Activated naive CD4-positive, alpha-beta T cell treated with anti-CD3 and anti-CD28 coated beads for 36 hours (primary cell): Measurements from ENCODE around the gene TMEM252. TPM values are rescaled to one million over a fixed set of nuclear protein-coding genes. Genes with fewer than 3 reads are reported as not detected.

Source experiments
- CTCF ChIA-PET: fragments of 350-600 bp; sonication (Branson Sonifier 250); formaldehyde crosslinking; loops from one replicate; lab custom pipeline; 2021; ENCODE audit warnings: antibody characterized with exemption; lab: Charles Lee
- DNase-seq: peaks from one replicate; pipeline ENCODE4 v3.0.0-alpha.2; 2020
- H3K27ac Mint-ChIP-seq: one replicate; pipeline ENCODE4 v1.8.0; 2021; ENCODE audit warnings: mild to moderate bottlenecking, mixed read lengths
- H3K27me3 Mint-ChIP-seq: one replicate; pipeline ENCODE4 v1.8.0; 2021; ENCODE audit warnings: low read depth, mixed read lengths
- H3K36me3 Mint-ChIP-seq: one replicate; pipeline ENCODE4 v1.8.0; 2021; ENCODE audit warnings: low read depth, mixed read lengths
- H3K4me1 Mint-ChIP-seq: one replicate; pipeline ENCODE4 v1.8.0; 2021; ENCODE audit warnings: low read depth, mixed read lengths
- H3K4me3 Mint-ChIP-seq: one replicate; pipeline ENCODE4 v1.8.0; 2021; ENCODE audit warnings: mild to moderate bottlenecking, moderate library complexity, mixed read lengths
- H3K9me3 Mint-ChIP-seq: one replicate; pipeline ENCODE4 v1.8.0; 2021; ENCODE audit warnings: mixed read lengths
- intact Hi-C: fragments of 100-400 bp; cut with micrococcal nuclease; formaldehyde crosslinking; loops from one replicate; pipeline ENCODE4 v1.15.1; 2023
- total RNA-seq, 2 experiments: library from RNA; stranded (reverse); gene quantifications; one replicate each; pipeline ENCODE4 v1.2.3, GENCODE V29; 2021

Gene TMEM252
- total RNA-seq, 2 experiments from 2014 or later: not detected

DNA sequence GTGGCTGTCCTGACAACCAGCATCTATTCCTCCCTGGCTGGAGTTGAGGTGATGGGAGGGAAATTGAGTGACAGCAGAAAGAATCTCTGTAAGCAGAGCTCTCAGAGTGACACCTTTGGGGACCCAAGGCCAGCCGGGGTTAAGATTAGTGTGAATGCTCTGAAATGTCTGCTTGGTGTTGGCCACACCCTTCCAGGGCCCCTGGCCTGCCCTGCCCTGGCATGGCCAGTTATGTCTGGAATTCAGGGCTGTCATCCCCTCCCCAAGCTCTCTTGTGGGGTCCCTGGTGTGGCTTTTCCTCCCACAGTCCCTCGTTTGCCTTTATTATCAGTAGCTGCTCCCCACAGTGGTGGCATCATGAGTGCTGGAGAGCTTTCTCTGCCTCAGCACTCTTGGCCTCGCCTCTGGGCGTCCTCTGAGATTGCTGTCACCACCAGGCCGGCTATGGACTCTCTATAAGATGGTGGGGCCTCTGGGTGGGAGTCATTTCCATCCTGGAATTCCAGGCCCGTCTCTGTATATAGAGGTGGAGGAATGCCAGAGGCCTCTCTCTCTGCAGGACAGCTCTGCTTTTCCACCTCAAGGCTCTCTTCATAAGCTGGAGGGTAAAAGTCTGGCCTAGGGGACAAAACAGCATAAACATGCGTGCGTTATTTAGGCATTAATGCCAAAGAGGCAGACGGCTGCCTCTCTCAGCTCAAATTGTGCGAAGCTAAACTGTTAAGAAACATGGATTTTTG is 3.6 kb downstream of the TMEM252 start:
- H3K27ac Mint-ChIP-seq: no peak overlapping the region
- no peaks in the 10 kb centered on the region for H3K4me1 Mint-ChIP-seq
- no peak for DNase-seq
- intact Hi-C loops: no loop called here
- no peak overlapping the region for H3K4me3 Mint-ChIP-seq
- H3K36me3 Mint-ChIP-seq: no peaks in the 10 kb centered on the region
- peaks cover 8% of the 10 kb centered on the region for H3K27me3 Mint-ChIP-seq
- CTCF ChIA-PET: no interaction called here
- H3K9me3 Mint-ChIP-seq: no peaks in the 10 kb centered on the region

DNA sequence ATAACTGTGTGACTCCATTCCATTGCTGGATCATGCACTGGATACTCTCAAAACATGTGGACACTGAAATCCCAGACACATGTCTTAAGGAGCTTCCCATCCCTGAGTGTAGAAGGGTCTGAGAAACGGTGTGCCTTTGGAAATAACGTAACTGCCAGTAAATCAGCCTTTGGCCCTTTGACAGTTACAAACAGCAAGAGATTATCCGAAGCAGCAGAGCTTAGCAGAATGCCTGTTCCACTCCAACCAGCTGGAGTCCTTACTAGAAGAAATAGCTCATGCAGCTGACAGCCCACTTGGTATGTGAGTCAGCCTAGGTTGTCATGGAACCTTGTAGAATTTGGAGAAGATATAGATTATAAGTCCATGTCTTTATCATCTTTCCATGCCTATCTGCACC is 7.0 kb downstream of the TMEM252 start:
- DNase-seq: no peak
- no peaks in the 10 kb centered on the region for H3K4me1 Mint-ChIP-seq
- CTCF ChIA-PET: no interaction called here
- peaks cover 12% of the 10 kb centered on the region for H3K27me3 Mint-ChIP-seq
- intact Hi-C loops: no loop called here
- no peak overlapping the region for H3K4me3 Mint-ChIP-seq
- no peak overlapping the region for H3K27ac Mint-ChIP-seq
- no peaks in the 10 kb centered on the region for H3K36me3 Mint-ChIP-seq
- no peaks in the 10 kb centered on the region for H3K9me3 Mint-ChIP-seq

GRCh38 chr9:68532131-68532530 is 8.6 kb downstream of the TMEM252 start:
- no peak for DNase-seq
- CTCF ChIA-PET: no interaction called here
- intact Hi-C loops: no loop called here
- no peaks in the 10 kb centered on the region for H3K4me1 Mint-ChIP-seq
- H3K27ac Mint-ChIP-seq: no peak overlapping the region
- no peaks in the 10 kb centered on the region for H3K36me3 Mint-ChIP-seq
- no peaks in the 10 kb centered on the region for H3K9me3 Mint-ChIP-seq
- no peak overlapping the region for H3K4me3 Mint-ChIP-seq
- peaks cover 10% of the 10 kb centered on the region for H3K27me3 Mint-ChIP-seq

DNA sequence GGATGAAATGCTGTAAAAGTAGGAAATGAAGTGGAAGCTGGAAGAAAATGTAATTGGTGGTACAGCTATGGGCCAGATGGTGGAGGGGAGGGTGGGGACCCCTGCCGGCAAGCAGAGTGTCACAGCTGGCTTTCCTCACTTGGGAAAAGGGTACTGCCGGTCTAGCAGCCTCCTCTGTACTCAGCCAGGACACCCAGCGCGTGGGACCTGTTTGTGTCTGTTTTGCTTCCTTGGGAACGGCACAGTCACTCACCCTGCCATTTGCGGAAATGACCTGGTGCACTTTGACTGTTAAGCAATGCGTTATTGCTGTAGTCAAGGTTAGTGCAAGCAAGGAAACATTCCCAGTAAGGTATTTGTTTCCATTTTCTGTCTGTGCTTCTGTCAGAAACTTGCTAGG is 10.1 kb downstream of the TMEM252 start:
- intact Hi-C loops: no loop called here
- H3K36me3 Mint-ChIP-seq: no peaks in the 10 kb centered on the region
- no peak for DNase-seq
- H3K4me1 Mint-ChIP-seq: no peaks in the 10 kb centered on the region
- H3K4me3 Mint-ChIP-seq: no peak overlapping the region
- no peak overlapping the region for H3K27ac Mint-ChIP-seq
- CTCF ChIA-PET: interaction anchor here (0.8 kb wide), 1 partner anchor 24 kb away, joined by 7 read pairs; no protein-coding TSS in a partner anchor
- no peaks in the 10 kb centered on the region for H3K9me3 Mint-ChIP-seq
- peaks cover 10% of the 10 kb centered on the region for H3K27me3 Mint-ChIP-seq

DNA sequence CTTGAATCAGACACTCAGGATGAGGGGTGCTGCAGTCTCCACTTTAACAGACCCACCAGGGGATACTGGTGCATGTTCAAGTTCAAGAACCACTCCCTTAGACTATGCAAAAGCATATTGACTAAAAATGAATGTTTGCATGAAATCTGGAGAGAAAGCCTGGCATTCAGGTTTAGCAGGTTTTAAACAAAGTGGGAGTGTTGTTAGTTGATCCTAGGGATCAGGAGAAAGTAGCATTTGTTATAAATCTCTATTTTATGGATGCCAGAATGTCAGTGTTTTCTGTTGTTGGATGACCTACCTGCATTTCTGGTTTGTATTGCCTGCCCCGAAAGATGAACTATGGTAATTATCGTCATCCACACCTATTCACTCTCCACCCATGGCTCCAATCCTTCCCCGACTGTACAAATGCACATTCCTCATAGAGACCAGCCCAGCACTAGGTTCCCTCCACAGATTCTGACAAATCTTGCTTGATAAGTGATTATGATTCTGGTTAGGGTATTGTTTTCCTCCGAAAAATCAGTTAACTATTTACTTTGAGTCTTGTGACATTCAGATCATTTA is 17.2 kb downstream of the TMEM252 start:
- Mint-ChIP-seq H3K27ac (no peak overlapping the region), H3K4me1 (no peaks in the 10 kb centered on the region), H3K36me3 (no peaks in the 10 kb centered on the region), H3K9me3 (no peaks in the 10 kb centered on the region), H3K4me3 (no peak overlapping the region), H3K27me3 (peaks cover 13% of the 10 kb centered on the region)
- intact Hi-C loops: no loop called here
- CTCF ChIA-PET: no interaction called here
- no peak for DNase-seq

DNA sequence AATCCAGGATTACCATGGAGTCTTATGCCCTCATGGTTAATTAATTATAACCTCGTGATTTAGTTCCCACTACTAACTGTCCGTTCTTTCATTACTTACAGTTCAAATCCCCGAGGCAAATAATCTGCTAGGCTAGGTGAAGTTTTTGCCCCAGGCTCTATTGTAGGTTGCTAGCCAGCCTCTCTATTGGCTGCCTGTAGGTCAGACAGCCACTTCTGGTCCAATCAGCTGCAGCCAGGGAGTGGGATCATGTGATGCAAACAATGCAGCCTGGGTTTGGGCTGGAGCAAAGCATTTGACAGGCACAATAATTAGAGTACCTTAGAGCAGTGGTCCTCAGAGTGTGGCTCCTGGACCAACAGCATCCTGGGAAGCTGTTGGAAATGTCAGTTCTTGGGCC is 17.7 kb downstream of the TMEM252 start:
- Mint-ChIP-seq H3K27me3 (peaks cover 15% of the 10 kb centered on the region), H3K27ac (no peak overlapping the region), H3K9me3 (peaks cover 3% of the 10 kb centered on the region), H3K4me3 (no peak overlapping the region), H3K36me3 (no peaks in the 10 kb centered on the region), H3K4me1 (no peaks in the 10 kb centered on the region)
- CTCF ChIA-PET: no interaction called here
- intact Hi-C loops: no loop called here
- DNase-seq: no peak

GRCh38 chr9:68522131-68522530 is 18.6 kb downstream of the TMEM252 start:
- Mint-ChIP-seq H3K27ac (no peak overlapping the region), H3K9me3 (peaks cover 3% of the 10 kb centered on the region), H3K4me3 (no peak overlapping the region), H3K4me1 (no peaks in the 10 kb centered on the region), H3K27me3 (peaks cover 12% of the 10 kb centered on the region), H3K36me3 (no peaks in the 10 kb centered on the region)
- DNase-seq: no peak
- intact Hi-C loops: no loop called here
- CTCF ChIA-PET: no interaction called here

- no peak for DNase-seq
- H3K9me3 Mint-ChIP-seq: peaks cover 3% of the 10 kb centered on the region
- CTCF ChIA-PET: no interaction called here
- H3K36me3 Mint-ChIP-seq: no peaks in the 10 kb centered on the region
- H3K27me3 Mint-ChIP-seq: peaks cover 3% of the 10 kb centered on the region
- no peaks in the 10 kb centered on the region for H3K4me1 Mint-ChIP-seq
- intact Hi-C loops: no loop called here
- no peak overlapping the region for H3K4me3 Mint-ChIP-seq
- H3K27ac Mint-ChIP-seq: no peak overlapping the region
Measured at GRCh38 chr9:68515326-68516017, 25.2 kb downstream of the TMEM252 start.

- Mint-ChIP-seq H3K27ac (no peak overlapping the region), H3K36me3 (no peaks in the 10 kb centered on the region), H3K27me3 (peaks cover 3% of the 10 kb centered on the region), H3K4me1 (no peaks in the 10 kb centered on the region), H3K9me3 (peaks cover 3% of the 10 kb centered on the region), H3K4me3 (no peak overlapping the region)
- intact Hi-C loops: no loop called here
- no peak for DNase-seq
- CTCF ChIA-PET: no interaction called here
Measured at GRCh38 chr9:68513981-68514380, 26.7 kb downstream of the TMEM252 start.

DNA sequence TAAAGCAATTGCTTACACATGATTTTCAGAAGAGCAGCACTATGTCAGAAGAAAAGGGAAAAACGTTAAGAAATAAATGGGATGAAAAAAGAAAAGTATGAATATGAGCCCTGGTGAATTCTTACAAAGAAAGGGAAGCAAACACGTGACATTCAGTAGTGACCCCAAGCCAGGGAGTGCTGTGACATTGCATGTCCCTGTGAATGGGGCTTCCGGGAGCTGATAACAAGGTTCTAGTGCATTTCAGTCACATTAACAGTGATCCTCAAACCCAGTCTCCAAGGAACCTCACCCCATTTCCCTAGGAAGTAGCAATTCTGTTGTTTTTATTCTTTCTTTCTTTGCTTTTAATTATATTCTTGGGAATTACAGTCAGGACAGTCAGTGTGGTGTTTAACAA is 27.3 kb downstream of the TMEM252 start:
- CTCF ChIA-PET: interaction anchor here (0.7 kb wide), 1 partner anchor 95 kb away, joined by 3 read pairs; no protein-coding TSS in a partner anchor
- DNase-seq: no peak
- Mint-ChIP-seq H3K27me3 (peaks cover 3% of the 10 kb centered on the region), H3K4me1 (no peaks in the 10 kb centered on the region), H3K36me3 (no peaks in the 10 kb centered on the region), H3K4me3 (no peak overlapping the region), H3K9me3 (peaks cover 3% of the 10 kb centered on the region), H3K27ac (no peak overlapping the region)
- intact Hi-C loops: no loop called here

DNA sequence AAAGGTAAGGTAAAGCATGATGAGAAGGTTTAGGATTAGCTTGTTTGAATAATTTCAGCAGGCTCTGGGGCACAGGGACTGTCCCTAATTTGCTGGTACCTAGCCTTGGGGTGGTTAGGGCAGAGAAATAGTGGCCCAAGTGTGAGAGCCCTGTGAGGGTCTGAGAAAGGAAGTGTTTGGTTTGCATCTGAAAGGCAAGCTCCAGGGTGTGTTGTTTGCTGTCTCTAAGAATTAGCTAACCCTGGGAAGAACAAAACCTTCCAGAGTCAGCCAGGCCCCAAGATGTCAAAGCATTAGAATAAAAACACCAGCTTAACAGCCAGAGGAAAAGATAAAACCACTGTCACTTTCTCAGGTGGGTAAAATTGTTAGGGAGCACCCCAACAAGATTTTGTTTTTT is 31.0 kb downstream of the TMEM252 start:
- no peaks in the 10 kb centered on the region for H3K4me1 Mint-ChIP-seq
- no peak overlapping the region for H3K4me3 Mint-ChIP-seq
- peaks cover 5% of the 10 kb centered on the region for H3K27me3 Mint-ChIP-seq
- H3K36me3 Mint-ChIP-seq: no peaks in the 10 kb centered on the region
- no peaks in the 10 kb centered on the region for H3K9me3 Mint-ChIP-seq
- intact Hi-C loops: no loop called here
- no peak for DNase-seq
- H3K27ac Mint-ChIP-seq: no peak overlapping the region
- CTCF ChIA-PET: interaction anchor here (1.1 to 1.3 kb wide), 2 partner anchors 11 to 51 kb away, joined by 4 read pairs; no protein-coding TSS in a partner anchor

DNA sequence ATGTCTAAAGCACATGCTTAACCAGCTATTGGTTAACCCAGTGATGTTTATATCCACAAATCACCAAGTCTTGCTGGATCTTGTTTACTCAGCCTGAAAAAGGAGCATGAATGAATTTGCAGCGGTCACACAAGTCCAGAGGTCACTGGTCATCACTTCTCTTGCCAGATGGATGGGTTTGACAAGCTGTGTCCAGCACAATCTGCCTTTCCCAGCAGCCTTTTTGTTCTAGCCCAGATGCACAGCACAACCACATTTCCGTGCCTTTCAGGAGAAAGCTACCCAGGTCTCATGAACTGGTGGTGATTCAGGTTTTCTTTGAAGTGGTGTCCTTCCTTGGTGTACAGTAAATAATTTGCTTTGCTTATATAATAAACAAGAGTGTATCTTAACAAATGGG is 32.1 kb downstream of the TMEM252 start:
- Mint-ChIP-seq H3K4me3 (no peak overlapping the region), H3K27ac (no peak overlapping the region), H3K9me3 (no peaks in the 10 kb centered on the region), H3K4me1 (no peaks in the 10 kb centered on the region), H3K36me3 (no peaks in the 10 kb centered on the region), H3K27me3 (peaks cover 5% of the 10 kb centered on the region)
- intact Hi-C loops: no loop called here
- CTCF ChIA-PET: interaction anchor here (1.3 kb wide), 1 partner anchor 9 kb away, joined by 4 read pairs; no protein-coding TSS in a partner anchor
- DNase-seq: no peak
